Smooth muscle cell (in vitro differentiated cells): ENCODE data around the gene GSG1. TPM values are rescaled to one million over a fixed set of nuclear protein-coding genes. Genes with fewer than 3 reads are reported as not detected.

ENCODE experiments used
- DNase-seq: peaks from one replicate; lab custom pipeline; 2025; ENCODE audit not compliant: unreplicated experiment; lab: John Stamatoyannopoulos, UW
- H2AFZ ChIP-seq: fragments of 200-600 bp; sonication (generic); 2 replicates; pipeline ENCODE4 v1.6.0; 2016; ENCODE audit warnings: antibody characterized with exemption, low read depth, mild to moderate bottlenecking
- H3F3A ChIP-seq: fragments of 200-600 bp; sonication (generic); 2 replicates; pipeline ENCODE4 v1.6.0; 2017; ENCODE audit warnings: antibody characterized with exemption, low read depth
- H3K27ac ChIP-seq: fragments of 200-600 bp; sonication (generic); 2 replicates; pipeline ENCODE4 v1.5.1; 2016; ENCODE audit warnings: low read depth, mild to moderate bottlenecking
- H3K27me3 ChIP-seq: fragments of 200-600 bp; sonication (generic); 2 replicates; pipeline ENCODE4 v1.6.1; 2016; ENCODE audit warnings: low read depth, mild to moderate bottlenecking
- H3K36me3 ChIP-seq: fragments of 200-600 bp; sonication (generic); 2 replicates; pipeline ENCODE4 v1.5.1; 2016; ENCODE audit warnings: low read depth
- H3K4me1 ChIP-seq: fragments of 200-600 bp; sonication (generic); 2 replicates; pipeline ENCODE4 v1.5.1; 2016; ENCODE audit warnings: low read depth
- H3K4me2 ChIP-seq: fragments of 200-600 bp; sonication (generic); 2 replicates; pipeline ENCODE4 v1.6.0; 2016; ENCODE audit warnings: mild to moderate bottlenecking
- H3K4me3 ChIP-seq: fragments of 200-600 bp; sonication (generic); 2 replicates; pipeline ENCODE4 v1.5.1; 2016; ENCODE audit warnings: mild to moderate bottlenecking
- H3K79me2 ChIP-seq: fragments of 200-600 bp; sonication (generic); 2 replicates; pipeline ENCODE4 v1.6.0; 2016; ENCODE audit warnings: low read depth, mild to moderate bottlenecking
- H3K9ac ChIP-seq: fragments of 200-600 bp; sonication (generic); 2 replicates; pipeline ENCODE4 v1.6.0; 2016; ENCODE audit warnings: low read depth
- H3K9me3 ChIP-seq: fragments of 200-600 bp; sonication (generic); replicated peaks from 2 replicates; pipeline ENCODE4 v1.5.1; 2016; ENCODE audit warnings: low read depth
- H4K20me1 ChIP-seq: fragments of 200-600 bp; sonication (generic); 2 replicates; pipeline ENCODE4 v1.6.0; 2016; ENCODE audit warnings: low read depth
- CTCF ChIP-seq: fragments of 200-600 bp; sonication (generic); IDR thresholded peaks from 2 replicates; pipeline ENCODE4 v1.5.1; 2017; ENCODE audit warnings: borderline replicate concordance, mild to moderate bottlenecking, antibody characterized with exemption; ENCODE audit not compliant: insufficient read depth, poor library complexity, severe bottlenecking
- WGBS: methylation state at CpG from one replicate; pipeline ENCODE4 v1.1.7; 2016; ENCODE audit warnings: low lambda C conversion rate; 5-methylcytosine and 5-hydroxymethylcytosine counted together
- polyA plus RNA-seq: library from polyadenylated mRNA; unstranded; fragments of >200 nt; fragmentation: Nextera tagmentation; extraction: Ambion mirVana; gene quantifications from 2 replicates; pipeline ENCODE4 v1.2.1, GENCODE V29; 2016
- total RNA-seq: library from RNA; depleted of rRNA; stranded (reverse); fragments of >200 nt; gene quantifications from 2 replicates; pipeline ENCODE4 v1.2.3, GENCODE V29; 2014

The GSG1 gene
- total and polyA plus RNA-seq, 2 experiments from 2014 or later = not detected

- Histone ChIP-seq H3K27ac (no peak overlapping the region), H3K27me3 (no peaks in the 10 kb centered on the region), H3K4me1 (peaks cover 8% of the 10 kb centered on the region), H2AFZ (no peak overlapping the region), H3K36me3 (no peaks in the 10 kb centered on the region), H3K4me3 (no peak overlapping the region), H3F3A (no peaks in the 10 kb centered on the region), H3K79me2 (no peaks in the 10 kb centered on the region), H3K9ac (no peak overlapping the region), H3K4me2 (no peak overlapping the region), H4K20me1 (no peaks in the 10 kb centered on the region), H3K9me3 (no peaks in the 10 kb centered on the region)
- TF ChIP-seq CTCF = no peak
- WGBS = 98% methylated on average over 4 of the region's 4 CpGs
- no peak for DNase-seq
These were observed 13.4 kb downstream of the GSG1 start for GRCh38 chr12:13090054-13090453.

- H3F3A ChIP-seq = no peaks in the 10 kb centered on the region
- H3K4me2 ChIP-seq = no peak overlapping the region
- no peak for TF ChIP-seq CTCF
- no peaks in the 10 kb centered on the region for H3K36me3 ChIP-seq
- H3K27me3 ChIP-seq = no peaks in the 10 kb centered on the region
- H3K9ac ChIP-seq = no peak overlapping the region
- WGBS = 40% methylated on average over 4 of the region's 4 CpGs
- no peaks in the 10 kb centered on the region for H4K20me1 ChIP-seq
- no peak for DNase-seq
- H3K4me1 ChIP-seq = peaks cover 5% of the 10 kb centered on the region
- no peak overlapping the region for H3K27ac ChIP-seq
- no peak overlapping the region for H2AFZ ChIP-seq
- no peak overlapping the region for H3K4me3 ChIP-seq
- no peaks in the 10 kb centered on the region for H3K79me2 ChIP-seq
- no peaks in the 10 kb centered on the region for H3K9me3 ChIP-seq
These were observed 15.0 kb downstream of the GSG1 start for GRCh38 chr12:13088496-13088895.

DNA sequence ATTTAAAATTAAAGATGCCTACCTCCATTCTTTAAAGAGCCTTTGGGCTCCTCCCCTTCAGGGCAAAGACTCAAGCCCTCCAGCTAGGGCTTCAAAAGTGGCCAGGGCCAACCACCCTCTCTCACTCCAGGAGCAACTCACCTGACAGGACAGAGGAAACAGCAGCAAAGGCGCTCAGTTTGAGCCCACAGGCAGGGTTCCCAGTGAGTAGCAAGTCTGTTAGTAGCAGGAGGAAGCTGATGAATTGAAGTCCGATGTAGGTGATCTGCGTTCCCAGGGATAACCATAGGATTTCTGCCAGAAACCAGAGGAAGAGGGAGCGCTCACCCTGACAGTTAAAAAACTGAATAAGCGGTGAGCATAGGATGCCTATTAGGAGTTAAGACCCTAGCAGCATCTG lies 15.7 kb downstream of the GSG1 start:
- no peak overlapping the region for H3K27ac ChIP-seq
- no peaks in the 10 kb centered on the region for H3F3A ChIP-seq
- no peaks in the 10 kb centered on the region for H3K4me1 ChIP-seq
- H3K9ac ChIP-seq = no peak overlapping the region
- H3K9me3 ChIP-seq = no peaks in the 10 kb centered on the region
- H2AFZ ChIP-seq = no peak overlapping the region
- WGBS = 66% methylated on average over 5 of the region's 5 CpGs
- H4K20me1 ChIP-seq = no peaks in the 10 kb centered on the region
- DNase-seq = no peak
- H3K4me2 ChIP-seq = no peak overlapping the region
- no peak overlapping the region for H3K4me3 ChIP-seq
- H3K36me3 ChIP-seq = no peaks in the 10 kb centered on the region
- no peak for TF ChIP-seq CTCF
- no peaks in the 10 kb centered on the region for H3K79me2 ChIP-seq
- H3K27me3 ChIP-seq = no peaks in the 10 kb centered on the region

GRCh38 chr12:13085968-13086686 lies 17.3 kb downstream of the GSG1 start:
- no peak for DNase-seq
- Histone ChIP-seq H3K4me1 (no peaks in the 10 kb centered on the region), H3F3A (no peaks in the 10 kb centered on the region), H3K27ac (peak overlapping the region; percentile 18), H4K20me1 (no peaks in the 10 kb centered on the region), H3K9ac (no peak overlapping the region), H3K4me2 (peak overlapping the region; percentile 1), H2AFZ (no peak overlapping the region), H3K27me3 (no peaks in the 10 kb centered on the region), H3K79me2 (no peaks in the 10 kb centered on the region), H3K4me3 (no peak overlapping the region), H3K36me3 (no peaks in the 10 kb centered on the region), H3K9me3 (no peaks in the 10 kb centered on the region)
- no peak for TF ChIP-seq CTCF
- WGBS = 57% methylated on average over 7 of the region's 7 CpGs
